Calu3 (cell line): ENCODE measurements around the gene TGFBR2. TPM values are rescaled to one million over a fixed set of nuclear protein-coding genes. Genes with fewer than 3 reads are reported as not detected.

Experiments used
- BruUV-seq: library from RNA; stranded (reverse); fragments of 400-500 nt; replicated peaks from 2 replicates; lab custom pipeline; 2021; lab: Mats Ljungman, UMichigan
- CTCF ChIA-PET: fragments of 300-600 bp; sonication (Branson Sonifier 250); formaldehyde crosslinking; loops from one replicate; lab custom pipeline; 2022; ENCODE audit warnings: antibody characterized with exemption; lab: Charles Lee
- DNase-seq: peaks from one replicate; pipeline ENCODE4 v3.0.0; 2022
- H3K27ac Mint-ChIP-seq: one replicate; pipeline ENCODE4 v1.8.0; 2022; ENCODE audit warnings: mixed read lengths; ENCODE audit not compliant: unreplicated experiment
- H3K27me3 Mint-ChIP-seq: one replicate; pipeline ENCODE4 v1.8.0; 2022; ENCODE audit warnings: mixed read lengths; ENCODE audit not compliant: unreplicated experiment
- H3K36me3 Mint-ChIP-seq: one replicate; pipeline ENCODE4 v1.8.0; 2022; ENCODE audit warnings: mild to moderate bottlenecking, moderate library complexity, mixed read lengths; ENCODE audit not compliant: insufficient read depth, unreplicated experiment
- H3K4me1 Mint-ChIP-seq: one replicate; pipeline ENCODE4 v1.8.0; 2022; ENCODE audit warnings: mild to moderate bottlenecking, low read depth, mixed read lengths; ENCODE audit not compliant: unreplicated experiment
- H3K4me3 Mint-ChIP-seq: one replicate; pipeline ENCODE4 v1.8.0; 2022; ENCODE audit warnings: mild to moderate bottlenecking, low read depth, moderate library complexity, mixed read lengths; ENCODE audit not compliant: unreplicated experiment
- H3K9me3 Mint-ChIP-seq: one replicate; pipeline ENCODE4 v1.8.0; 2022; ENCODE audit warnings: low read depth, mixed read lengths; ENCODE audit not compliant: unreplicated experiment
- CTCF ChIP-seq: fragments of 200-600 bp; IDR thresholded peaks from one replicate; pipeline ENCODE4 v1.8.0; 2022; ENCODE audit warnings: antibody characterized with exemption; ENCODE audit not compliant: unreplicated experiment
- intact Hi-C: fragments of 100-400 bp; cut with micrococcal nuclease; formaldehyde crosslinking; loops from one replicate; pipeline ENCODE4 v1.10.0; 2022; ENCODE audit not compliant: unreplicated experiment
- total RNA-seq: library from RNA; stranded (reverse); gene quantifications from 2 replicates; pipeline ENCODE4 v1.2.3, GENCODE V29; 2022

The TGFBR2 gene
- total RNA-seq, 1 experiment from 2014 or later: 105 TPM

GRCh38 chr3:30707825-30708224 is 101.4 kb downstream of the TGFBR2 start:
- no TSS peak for BruUV-seq
- Mint-ChIP-seq H3K4me3 (no peak overlapping the region), H3K36me3 (no peaks in the 10 kb centered on the region), H3K4me1 (peaks cover 8% of the 10 kb centered on the region), H3K9me3 (peaks cover 5% of the 10 kb centered on the region), H3K27me3 (no peaks in the 10 kb centered on the region), H3K27ac (no peak overlapping the region)
- intact Hi-C loops: no loop called here
- CTCF ChIA-PET: no interaction called here
- no peak for DNase-seq
- TF ChIP-seq CTCF: no peak

DNA sequence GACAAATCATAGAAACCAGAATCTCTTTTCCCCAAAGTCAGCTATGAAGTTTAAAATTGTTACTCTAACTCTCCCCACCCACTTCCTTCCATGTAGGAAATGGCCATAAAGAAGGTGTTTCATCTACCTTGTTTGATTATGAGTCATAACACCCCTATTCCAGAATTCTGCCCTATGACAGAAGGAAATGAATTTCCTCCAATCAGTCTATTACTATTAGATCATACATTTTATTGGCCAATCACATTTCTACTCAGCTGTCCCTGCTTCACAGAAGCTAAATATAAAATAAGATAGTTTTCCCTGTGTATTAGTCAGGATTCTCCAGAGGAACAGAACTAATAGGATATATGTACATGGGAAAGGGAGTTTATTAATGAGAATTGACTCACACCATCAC is 102.1 kb downstream of the TGFBR2 start:
- DNase-seq: no peak
- no TSS peak for BruUV-seq
- Mint-ChIP-seq H3K9me3 (peaks cover 5% of the 10 kb centered on the region), H3K27ac (no peak overlapping the region), H3K4me1 (peaks cover 8% of the 10 kb centered on the region), H3K4me3 (no peak overlapping the region), H3K27me3 (no peaks in the 10 kb centered on the region), H3K36me3 (no peaks in the 10 kb centered on the region)
- CTCF ChIA-PET: no interaction called here
- intact Hi-C loops: no loop called here
- TF ChIP-seq CTCF: no peak

GRCh38 chr3:30710017-30710416 is 103.6 kb downstream of the TGFBR2 start:
- no peaks in the 10 kb centered on the region for H3K27me3 Mint-ChIP-seq
- H3K36me3 Mint-ChIP-seq: no peaks in the 10 kb centered on the region
- no TSS peak for BruUV-seq
- peaks cover 8% of the 10 kb centered on the region for H3K4me1 Mint-ChIP-seq
- no peak overlapping the region for H3K27ac Mint-ChIP-seq
- intact Hi-C loops: no loop called here
- no peak overlapping the region for H3K4me3 Mint-ChIP-seq
- DNase-seq: no peak
- peaks cover 5% of the 10 kb centered on the region for H3K9me3 Mint-ChIP-seq
- CTCF ChIA-PET: no interaction called here
- no peak for TF ChIP-seq CTCF

GRCh38 chr3:30711151-30711550 is 104.8 kb downstream of the TGFBR2 start:
- CTCF ChIA-PET: no interaction called here
- DNase-seq: no peak
- intact Hi-C loops: no loop called here
- Mint-ChIP-seq H3K27ac (no peak overlapping the region), H3K4me3 (no peak overlapping the region), H3K27me3 (no peaks in the 10 kb centered on the region), H3K4me1 (peaks cover 8% of the 10 kb centered on the region), H3K36me3 (no peaks in the 10 kb centered on the region), H3K9me3 (peaks cover 5% of the 10 kb centered on the region)
- no TSS peak for BruUV-seq
- TF ChIP-seq CTCF: no peak
